ENCODE results near the gene THOC1.

The THOC1 gene

GRCh38 chr18:211582-211981, 56.3 kb downstream of the THOC1 start:
- DNase-seq, result no peak

GRCh38 chr18:210733-211132, 57.1 kb downstream of the THOC1 start:
- DNase-seq, result no peak

DNA sequence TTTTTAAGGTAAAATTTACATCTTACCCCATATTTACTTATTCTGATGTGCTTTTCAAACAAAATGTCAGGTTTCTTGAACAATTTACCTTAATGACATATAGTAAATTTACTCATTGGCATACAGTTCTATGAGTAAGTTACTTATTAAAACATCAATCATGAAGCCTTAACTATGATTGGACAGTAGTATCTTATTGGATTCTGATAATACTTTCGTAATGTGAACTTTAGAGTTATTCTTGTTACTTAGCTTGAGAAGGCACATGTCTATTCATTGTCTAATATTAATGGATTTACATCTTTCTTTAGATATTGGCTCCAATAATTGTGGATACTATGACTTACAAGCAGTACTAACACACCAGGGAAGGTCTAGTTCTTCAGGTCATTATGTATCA, 57.8 kb downstream of the THOC1 start:
- no peak for DNase-seq

- no peak for DNase-seq
Measured at GRCh38 chr18:199768-200167, 68.1 kb downstream of the THOC1 start.

GRCh38 chr18:199214-199613, 68.6 kb downstream of the THOC1 start:
- no peak for DNase-seq

DNA sequence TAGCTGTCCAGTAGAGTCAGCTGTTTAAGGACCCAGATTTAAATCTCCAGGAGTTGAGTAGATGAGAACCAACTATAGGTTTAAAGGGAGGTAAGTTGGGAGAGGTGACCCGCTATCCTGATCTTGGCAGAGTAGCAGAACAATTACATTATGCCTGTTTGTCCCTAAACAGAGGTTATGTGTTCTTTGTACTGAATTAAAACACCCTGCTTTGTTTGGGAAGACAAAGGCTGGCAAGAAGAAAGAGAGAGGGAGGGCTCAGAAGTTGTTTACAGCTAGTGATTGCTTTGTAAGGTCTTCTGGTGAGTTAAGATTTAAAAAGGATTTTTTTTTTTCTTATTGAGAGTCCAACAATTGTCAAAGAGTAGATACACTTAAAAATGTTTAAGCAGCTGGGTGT, 72.2 kb downstream of the THOC1 start:
- no peak for DNase-seq

GRCh38 chr18:192801-193200, 75.0 kb downstream of the THOC1 start:
- no peak for DNase-seq

DNA sequence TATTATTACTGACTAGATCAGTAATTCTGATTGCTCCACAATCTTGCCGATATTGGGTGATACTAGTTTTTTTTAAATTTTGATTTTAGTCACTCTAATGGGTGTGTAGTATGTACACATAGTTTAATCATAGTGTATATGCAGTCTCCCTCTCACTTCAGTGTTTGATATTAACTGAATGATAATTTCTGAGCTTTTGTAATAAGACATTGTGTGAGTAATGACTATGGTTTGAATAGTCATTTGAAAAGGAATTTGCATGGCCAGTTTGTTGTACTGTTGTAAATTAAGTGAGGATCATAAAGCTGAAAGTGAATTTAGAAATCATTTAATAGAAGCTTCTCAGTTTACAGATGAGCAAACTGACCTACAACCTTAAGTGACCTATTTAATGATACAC, 76.1 kb downstream of the THOC1 start:
- no peak for DNase-seq

DNA sequence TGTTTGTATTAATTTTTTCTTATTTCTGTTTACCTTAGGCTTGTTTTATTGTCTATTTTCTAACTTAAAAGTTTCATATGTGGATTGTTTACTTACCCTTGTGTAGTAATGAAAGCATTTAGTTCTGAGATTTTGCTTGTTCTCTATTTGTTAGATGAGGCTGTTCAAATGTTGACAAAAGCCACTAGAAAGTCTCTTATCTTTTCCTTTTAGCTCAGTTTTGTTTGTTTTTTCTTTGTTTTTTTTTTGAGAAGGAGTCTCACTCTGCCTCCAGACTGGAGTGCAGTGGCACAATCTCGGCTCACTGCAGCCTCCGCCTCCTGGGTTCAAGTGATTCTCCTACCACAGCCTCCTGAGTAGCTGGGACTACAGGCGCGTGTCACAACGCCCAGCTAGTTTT, 78.6 kb downstream of the THOC1 start:
- no peak for DNase-seq

DNA sequence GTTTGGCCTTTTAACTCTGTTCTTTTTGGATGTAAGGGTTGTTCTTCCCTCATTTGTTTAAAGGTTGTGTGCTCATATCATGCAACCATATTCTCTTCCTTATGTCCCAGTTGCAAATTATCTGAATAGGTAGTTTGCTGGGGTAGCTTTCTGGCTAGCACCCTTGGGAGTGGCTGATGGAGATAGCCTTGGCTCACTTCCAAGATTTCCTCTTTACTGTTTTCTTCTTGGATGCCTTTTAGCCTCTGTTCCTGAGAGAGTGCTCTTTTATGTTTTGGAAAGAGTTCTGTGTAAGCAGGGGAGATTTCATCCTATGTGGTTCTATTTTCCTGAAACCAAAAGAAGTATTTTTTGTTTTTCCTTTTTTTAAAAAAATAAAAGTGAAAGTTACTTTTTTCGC, 84.1 kb downstream of the THOC1 start:
- DNase-seq, result no peak

GRCh38 chr18:181711-182110, 86.1 kb downstream of the THOC1 start:
- DNase-seq, result no peak

GRCh38 chr18:179499-179898, 88.3 kb downstream of the THOC1 start:
- DNase-seq, result no peak

DNA sequence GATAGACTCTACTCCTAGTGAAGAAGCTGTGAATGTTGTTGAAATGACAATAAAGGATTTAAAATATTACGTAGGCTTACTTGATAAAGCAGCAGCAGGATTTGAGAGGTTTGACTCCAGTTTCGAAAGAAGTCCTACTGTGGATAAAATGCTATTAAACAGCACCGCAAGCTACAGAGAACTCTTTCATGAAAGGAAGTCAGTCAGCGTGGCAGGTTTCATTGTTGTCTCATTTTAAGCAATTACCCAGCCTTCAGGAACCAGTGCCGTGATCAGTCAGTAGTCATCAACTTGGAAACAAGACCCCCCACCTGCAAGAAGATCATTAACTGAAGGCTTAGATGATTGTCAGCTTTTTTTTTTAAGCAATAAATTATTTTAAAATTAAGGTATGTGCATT, 95.5 kb downstream of the THOC1 start:
- DNase-seq, result no peak

Data from stimulated activated CD4-positive, alpha-beta T cell treated with anti-CD3 and anti-CD28 coated beads, Interleukin-1b, Interleukin-23, amount 100 ng/mL, for 48 hours (primary cell).